ENCODE results near the gene CADM1. TPM values are rescaled to one million over a fixed set of nuclear protein-coding genes. Genes with fewer than 3 reads are reported as not detected.

CADM1 gene
- total and polyA plus RNA-seq, 8 donors: 6.3 to 38.8 (median 24.5) TPM

GRCh38 chr11:115333949-115334348, 170.3 kb downstream of the CADM1 start:
- intact Hi-C loops (cut with DNase I): loop anchor here in 1 of 3 donors (10.0 kb wide), 1 partner anchor 171 kb away; the partner anchor contains the start of gene CADM1
- Histone ChIP-seq H3K27me3 (no peaks in the 10 kb centered on the region), H3K36me3 (no peaks in the 10 kb centered on the region), H3K4me1 (no peaks in the 10 kb centered on the region), H3K9me3 (no peaks in the 10 kb centered on the region), H3K4me3 (no peak overlapping the region), H3K27ac (no peak overlapping the region)
- TF ChIP-seq, protein P1, sequence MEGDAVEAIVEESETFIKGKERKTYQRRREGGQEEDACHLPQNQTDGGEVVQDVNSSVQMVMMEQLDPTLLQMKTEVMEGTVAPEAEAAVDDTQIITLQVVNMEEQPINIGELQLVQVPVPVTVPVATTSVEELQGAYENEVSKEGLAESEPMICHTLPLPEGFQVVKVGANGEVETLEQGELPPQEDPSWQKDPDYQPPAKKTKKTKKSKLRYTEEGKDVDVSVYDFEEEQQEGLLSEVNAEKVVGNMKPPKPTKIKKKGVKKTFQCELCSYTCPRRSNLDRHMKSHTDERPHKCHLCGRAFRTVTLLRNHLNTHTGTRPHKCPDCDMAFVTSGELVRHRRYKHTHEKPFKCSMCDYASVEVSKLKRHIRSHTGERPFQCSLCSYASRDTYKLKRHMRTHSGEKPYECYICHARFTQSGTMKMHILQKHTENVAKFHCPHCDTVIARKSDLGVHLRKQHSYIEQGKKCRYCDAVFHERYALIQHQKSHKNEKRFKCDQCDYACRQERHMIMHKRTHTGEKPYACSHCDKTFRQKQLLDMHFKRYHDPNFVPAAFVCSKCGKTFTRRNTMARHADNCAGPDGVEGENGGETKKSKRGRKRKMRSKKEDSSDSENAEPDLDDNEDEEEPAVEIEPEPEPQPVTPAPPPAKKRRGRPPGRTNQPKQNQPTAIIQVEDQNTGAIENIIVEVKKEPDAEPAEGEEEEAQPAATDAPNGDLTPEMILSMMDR (IDR thresholded peaks at IDR 0.05): no peak
- WGBS, 2 donors: 26 to 29% methylated on average over 1 of the region's 1 CpG
- FAIRE-seq (no peak), ATAC-seq (no peak), DNase-seq (no peak)

DNA sequence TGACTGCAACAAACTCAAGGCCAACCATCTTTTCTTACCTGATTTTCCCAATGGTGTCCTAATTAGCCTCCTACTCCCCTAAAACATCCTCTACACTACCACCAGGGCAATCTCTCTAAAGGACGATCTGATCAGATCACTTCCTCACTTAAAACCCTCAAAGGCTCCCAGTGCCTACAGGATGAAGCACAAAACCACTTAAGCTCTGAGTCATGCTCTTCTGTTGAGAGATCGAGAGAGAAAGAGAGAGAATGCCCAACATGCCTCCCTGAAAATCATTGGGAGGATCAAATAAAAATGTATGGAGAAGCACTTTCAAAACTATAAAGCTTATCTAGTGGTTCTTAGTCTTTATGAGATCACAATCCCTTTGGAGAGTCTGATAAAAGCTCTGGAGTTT, 171.1 kb downstream of the CADM1 start:
- intact Hi-C loops (cut with DNase I): loop anchor here in 1 of 3 donors (10.0 kb wide), 1 partner anchor 172 kb away; the partner anchor contains the start of gene CADM1
- Histone ChIP-seq H3K27ac (no peak overlapping the region), H3K27me3 (no peaks in the 10 kb centered on the region), H3K4me1 (no peaks in the 10 kb centered on the region), H3K36me3 (no peaks in the 10 kb centered on the region), H3K4me3 (no peak overlapping the region), H3K9me3 (no peaks in the 10 kb centered on the region)
- WGBS, 2 donors: 34 to 55% methylated on average over 2 of the region's 2 CpGs
- ATAC-seq: no peak
- TF ChIP-seq, protein P1 (IDR thresholded peaks at IDR 0.05): no peak
- DNase-seq: no peak
- FAIRE-seq: no peak

- no peak for FAIRE-seq
- H3K9me3 ChIP-seq: no peaks in the 10 kb centered on the region
- TF ChIP-seq, protein P1 (IDR thresholded peaks at IDR 0.05): no peak
- no peak overlapping the region for H3K27ac ChIP-seq
- intact Hi-C loops (cut with DNase I): loop anchor here in 1 of 3 donors (10.0 kb wide), 1 partner anchor 174 kb away; the partner anchor contains the start of gene CADM1
- H3K4me3 ChIP-seq: no peak overlapping the region
- H3K36me3 ChIP-seq: no peaks in the 10 kb centered on the region
- DNase-seq: no peak
- ATAC-seq: no peak
- WGBS, 2 donors: 76 to 84% methylated on average over 3 of the region's 3 CpGs
- no peaks in the 10 kb centered on the region for H3K4me1 ChIP-seq
- no peaks in the 10 kb centered on the region for H3K27me3 ChIP-seq
Observed at GRCh38 chr11:115330684-115331482, 173.3 kb downstream of the CADM1 start.

GRCh38 chr11:115326526-115326925, 177.7 kb downstream of the CADM1 start:
- no peaks in the 10 kb centered on the region for H3K9me3 ChIP-seq
- TF ChIP-seq, protein P1 (IDR thresholded peaks at IDR 0.05): no peak
- H3K27ac ChIP-seq: no peak overlapping the region
- ATAC-seq (no peak), FAIRE-seq (no peak), DNase-seq (no peak)
- intact Hi-C loops (cut with DNase I): no loop called here
- no peaks in the 10 kb centered on the region for H3K4me1 ChIP-seq
- WGBS, 2 donors: 64 to 69% methylated on average over 2 of the region's 2 CpGs
- H3K36me3 ChIP-seq: no peaks in the 10 kb centered on the region
- no peak overlapping the region for H3K4me3 ChIP-seq
- no peaks in the 10 kb centered on the region for H3K27me3 ChIP-seq

GRCh38 chr11:115325523-115325922, 178.7 kb downstream of the CADM1 start:
- DNase-seq: no peak
- intact Hi-C loops (cut with DNase I): no loop called here

More at GRCh38 chr11:115325523-115325922, 178.7 kb downstream of the CADM1 start:
- Histone ChIP-seq H3K4me1 (no peaks in the 10 kb centered on the region), H3K4me3 (no peak overlapping the region), H3K27ac (no peak overlapping the region), H3K36me3 (no peaks in the 10 kb centered on the region), H3K27me3 (no peaks in the 10 kb centered on the region), H3K9me3 (no peaks in the 10 kb centered on the region)
- 81 to 82% methylated on average over 1 of the region's 1 CpG for WGBS, 2 donors
- ATAC-seq (peak in 2 of 4 donors; percentile 32 to 55), FAIRE-seq (no peak)
- TF ChIP-seq, protein P1 (IDR thresholded peaks at IDR 0.05): no peak
